GM10266 (cell line): ENCODE results near the gene ARID4B.
"Not testable (repeated sequence)": the region's sequence is repeated elsewhere in the genome, so short reads cannot be mapped to it uniquely, and the experiment has no call there.

ENCODE experiments used
- DNase-seq: peaks from one replicate; pipeline ENCODE4 v3.0.0; 2012; ENCODE audit errors: extremely low spot score
- TF ChIP-seq, protein P1 (sequence below): IDR thresholded peaks from 2 replicates; pipeline ENCODE4 v1.5.1; 2012; ENCODE audit warnings: mild to moderate bottlenecking, low read depth; ENCODE audit not compliant: control insufficient read depth, insufficient read depth; ENCODE audit errors: missing control alignments

The ARID4B gene

DNA sequence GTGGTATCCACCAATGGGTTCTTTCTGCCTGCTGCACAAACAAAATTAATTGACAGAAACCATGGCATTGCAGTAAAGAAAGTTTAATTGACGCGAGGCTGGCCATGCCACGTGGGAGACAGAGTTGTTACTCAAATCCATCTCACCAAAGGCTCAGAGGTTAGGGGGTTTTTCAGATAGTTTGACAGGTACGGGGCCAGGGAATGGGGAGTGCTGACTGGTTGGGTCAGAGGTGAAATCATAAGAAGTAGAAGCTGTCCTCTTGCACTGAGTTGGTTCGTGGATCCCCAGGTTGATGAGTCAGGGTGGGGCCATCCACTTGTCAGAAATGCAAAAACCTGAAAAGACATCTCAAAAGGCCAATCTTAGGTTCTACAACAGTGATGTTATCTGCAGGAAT, 38.3 kb upstream of the ARID4B start:
- no peak for DNase-seq
- TF ChIP-seq, protein P1, sequence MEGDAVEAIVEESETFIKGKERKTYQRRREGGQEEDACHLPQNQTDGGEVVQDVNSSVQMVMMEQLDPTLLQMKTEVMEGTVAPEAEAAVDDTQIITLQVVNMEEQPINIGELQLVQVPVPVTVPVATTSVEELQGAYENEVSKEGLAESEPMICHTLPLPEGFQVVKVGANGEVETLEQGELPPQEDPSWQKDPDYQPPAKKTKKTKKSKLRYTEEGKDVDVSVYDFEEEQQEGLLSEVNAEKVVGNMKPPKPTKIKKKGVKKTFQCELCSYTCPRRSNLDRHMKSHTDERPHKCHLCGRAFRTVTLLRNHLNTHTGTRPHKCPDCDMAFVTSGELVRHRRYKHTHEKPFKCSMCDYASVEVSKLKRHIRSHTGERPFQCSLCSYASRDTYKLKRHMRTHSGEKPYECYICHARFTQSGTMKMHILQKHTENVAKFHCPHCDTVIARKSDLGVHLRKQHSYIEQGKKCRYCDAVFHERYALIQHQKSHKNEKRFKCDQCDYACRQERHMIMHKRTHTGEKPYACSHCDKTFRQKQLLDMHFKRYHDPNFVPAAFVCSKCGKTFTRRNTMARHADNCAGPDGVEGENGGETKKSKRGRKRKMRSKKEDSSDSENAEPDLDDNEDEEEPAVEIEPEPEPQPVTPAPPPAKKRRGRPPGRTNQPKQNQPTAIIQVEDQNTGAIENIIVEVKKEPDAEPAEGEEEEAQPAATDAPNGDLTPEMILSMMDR: no peak

DNA sequence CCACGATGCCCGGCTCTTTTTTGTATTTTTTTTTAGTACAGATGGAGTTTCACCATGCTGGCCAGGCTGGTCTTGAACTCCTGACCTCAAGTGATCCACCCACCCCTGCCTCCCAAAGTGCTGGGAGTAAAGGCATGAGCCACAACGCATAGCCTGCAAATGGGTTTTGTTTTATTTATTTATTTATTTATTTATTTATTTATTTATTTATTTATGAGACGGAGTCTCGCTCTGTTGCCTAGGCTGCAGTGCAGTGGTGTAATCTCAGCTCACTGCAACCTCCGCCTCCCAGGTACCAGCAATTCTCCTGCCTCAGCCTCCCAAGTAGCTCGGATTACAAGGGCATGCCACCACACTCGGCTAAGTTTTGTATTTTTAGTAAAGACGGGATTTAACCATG, 36.2 kb upstream of the ARID4B start:
- DNase-seq: not testable (repeated sequence)

DNA sequence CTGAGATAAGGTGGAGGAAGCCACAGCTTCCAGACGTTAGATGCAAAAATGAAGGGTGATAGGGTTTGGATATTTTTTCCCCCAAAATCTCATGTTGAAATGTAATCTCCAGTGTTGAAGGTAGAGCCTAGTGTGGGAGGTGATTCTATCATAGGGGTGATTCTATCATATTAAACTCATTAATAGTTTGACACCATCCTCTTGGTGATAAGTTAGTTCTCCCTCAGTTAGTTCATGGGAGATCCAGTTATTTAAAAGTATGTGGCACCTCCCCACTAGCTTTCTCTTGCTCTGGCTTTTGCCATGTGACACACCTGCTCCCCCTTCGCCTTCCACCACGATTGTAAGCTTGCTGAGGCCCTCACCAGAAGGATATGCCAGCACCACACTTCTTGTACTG, 30.9 kb upstream of the ARID4B start:
- TF ChIP-seq, protein P1: no peak
- DNase-seq: no peak

DNA sequence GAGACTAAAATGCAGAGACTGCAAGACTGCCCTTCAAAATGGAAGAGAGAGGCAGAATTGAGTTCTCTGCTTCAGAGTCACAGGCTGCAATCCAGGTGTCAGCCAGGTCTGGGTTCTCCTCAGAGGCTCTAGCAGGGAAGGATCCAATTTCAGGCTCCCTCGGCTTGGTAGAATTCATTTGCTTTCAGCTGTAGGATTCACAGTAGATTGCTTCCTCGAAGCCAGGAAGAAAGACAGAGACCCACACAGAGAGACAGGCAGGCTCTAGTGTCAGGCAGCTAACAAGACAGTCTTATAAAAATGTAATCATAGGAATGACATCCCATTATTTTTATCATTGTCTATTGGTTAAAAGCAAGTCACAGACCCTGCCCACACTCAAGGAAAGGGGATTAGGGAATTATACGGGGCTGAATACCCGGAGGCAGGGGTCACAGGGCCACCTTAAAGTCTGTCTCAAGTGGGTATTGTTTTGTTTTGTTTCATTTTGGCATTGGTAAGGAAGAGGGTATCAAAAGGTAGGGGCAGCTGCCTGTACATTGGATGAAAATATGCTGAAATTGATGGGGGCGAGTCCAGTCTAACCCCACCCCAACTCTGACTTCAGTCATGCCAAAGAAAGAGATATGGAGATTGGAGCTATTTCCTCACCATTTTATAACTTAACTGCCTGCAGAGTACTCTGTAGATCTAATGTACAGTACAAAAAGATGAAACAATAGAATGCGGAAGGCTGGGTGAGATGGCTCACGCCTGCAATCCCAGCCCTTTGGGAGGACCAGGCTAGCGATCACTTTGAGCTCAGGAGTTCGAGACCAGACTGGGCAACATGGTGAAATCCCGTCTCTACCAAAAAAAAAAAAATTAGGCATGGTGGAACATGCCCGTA, 29.8 kb upstream of the ARID4B start:
- TF ChIP-seq, protein P1: no peak

DNA sequence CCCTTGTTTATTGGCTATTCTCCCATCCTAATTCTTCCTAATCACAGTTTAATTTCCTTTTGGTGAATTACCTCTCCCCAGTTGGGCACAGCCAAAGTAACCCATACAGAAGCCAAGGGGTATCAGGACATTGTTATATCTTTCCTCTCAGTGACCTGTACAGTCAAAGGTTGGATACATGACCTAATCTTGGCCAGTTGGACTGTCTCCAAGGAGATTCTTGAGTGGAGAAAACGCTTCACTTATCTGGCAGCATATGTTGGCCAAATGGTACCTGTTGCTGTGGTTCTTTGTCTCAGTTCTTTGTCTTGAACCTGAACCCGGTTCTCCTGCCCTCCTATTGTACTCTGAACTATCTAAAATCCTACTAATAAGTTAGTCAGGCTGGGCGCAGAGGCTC, 23.9 kb upstream of the ARID4B start:
- TF ChIP-seq, protein P1: no peak
- no peak for DNase-seq

More for the DNA sequence above, 29.8 kb upstream of the ARID4B start:
- no peak for DNase-seq

DNA sequence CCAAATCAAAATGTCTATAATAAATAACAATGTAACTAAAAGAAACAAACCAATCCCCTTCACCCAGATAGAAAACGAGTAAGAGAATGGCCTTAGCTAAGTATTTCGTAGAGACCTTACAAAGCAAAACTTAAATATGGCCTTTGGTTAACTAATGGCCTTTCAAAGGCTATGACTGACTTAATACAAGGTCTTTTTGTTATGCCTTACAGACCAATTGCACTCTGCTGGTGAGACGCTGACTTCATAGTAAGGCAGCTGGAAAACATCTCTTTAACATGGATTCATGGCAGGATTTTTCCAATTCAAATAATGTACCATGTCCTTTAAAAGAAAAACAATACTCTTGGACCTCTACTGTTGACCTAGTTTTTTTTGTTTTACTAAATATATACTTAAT, 23.5 kb upstream of the ARID4B start:
- no peak for DNase-seq
- TF ChIP-seq, protein P1: no peak

DNA sequence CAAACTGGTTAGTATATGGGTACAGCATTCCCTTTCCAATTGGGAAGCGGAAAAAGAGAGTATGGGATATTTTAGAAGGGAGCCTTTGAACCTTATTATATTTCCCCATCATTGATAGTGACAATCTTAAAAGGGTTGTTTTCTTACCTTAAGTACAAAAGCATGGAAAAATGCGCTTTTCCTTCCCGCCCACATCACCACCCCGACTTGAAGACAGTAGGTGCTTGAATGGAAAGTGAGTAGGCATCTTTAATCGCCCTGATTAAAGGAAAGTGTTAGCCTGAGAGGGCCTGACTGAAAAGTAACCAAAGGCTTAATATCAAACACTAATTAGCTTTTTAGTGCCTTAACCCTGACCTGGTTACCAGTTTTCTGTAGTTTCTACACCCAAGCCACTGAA, 15.7 kb upstream of the ARID4B start:
- DNase-seq: no peak
- TF ChIP-seq, protein P1: no peak
